ENCODE data around the gene MIF. TPM values are rescaled to one million over a fixed set of nuclear protein-coding genes. Genes with fewer than 3 reads are reported as not detected.
A peak's percentile ranks its signal among the peaks of the same experiment; 100 is the strongest.

The MIF gene
- total RNA-seq, 3 donors from 2014 or later: 142 to 414 (median 209) TPM

- no peak for TF ChIP-seq CTCF (IDR thresholded peaks at IDR 0.05)
- Histone ChIP-seq H3K9me3 (no peaks in the 10 kb centered on the region), H3K4me3 (no peak overlapping the region), H3K36me3 (ENCODE audit: low read depth) (no peaks in the 10 kb centered on the region), H3K4me1 (ENCODE audit: low read depth) (peaks cover 7% of the 10 kb centered on the region)
- DNase-seq (no peak), ATAC-seq (no peak)
- intact Hi-C loops (cut with DNase I, micrococcal nuclease): no loop called here
Measured at GRCh38 chr22:23892130-23892529, 2.1 kb upstream of the MIF start.

GRCh38 chr22:23892706-23893105, 1.5 kb upstream of the MIF start:
- Histone ChIP-seq H3K9me3 (no peaks in the 10 kb centered on the region), H3K4me3 (no peak overlapping the region), H3K4me1 (ENCODE audit: low read depth) (peaks cover 7% of the 10 kb centered on the region), H3K36me3 (ENCODE audit: low read depth) (no peaks in the 10 kb centered on the region)
- DNase-seq (no peak), ATAC-seq (no peak)
- intact Hi-C loops (cut with DNase I, micrococcal nuclease): no loop called here
- no peak for TF ChIP-seq CTCF (IDR thresholded peaks at IDR 0.05)

- ATAC-seq: peak; percentile 1
- intact Hi-C loops (cut with DNase I, micrococcal nuclease): no loop called here
- peaks cover 7% of the 10 kb centered on the region for H3K4me1 ChIP-seq (ENCODE audit: low read depth)
- no peaks in the 10 kb centered on the region for H3K9me3 ChIP-seq
- no peak for TF ChIP-seq CTCF (IDR thresholded peaks at IDR 0.05)
- H3K4me3 ChIP-seq: peak overlapping the region; percentile 25
- no peak for DNase-seq
- H3K36me3 ChIP-seq (ENCODE audit: low read depth): no peaks in the 10 kb centered on the region
Measured at GRCh38 chr22:23893121-23893944, 850 bp upstream of the MIF start.

- peaks cover 7% of the 10 kb centered on the region for H3K4me1 ChIP-seq (ENCODE audit: low read depth)
- peak; percentile 23 for TF ChIP-seq CTCF (IDR thresholded peaks at IDR 0.05)
- ATAC-seq (peak; percentile 68), DNase-seq (peak; percentile 85 to 88 (median 88))
- peak overlapping the region; percentile 25 for H3K4me3 ChIP-seq
- H3K9me3 ChIP-seq: no peaks in the 10 kb centered on the region
- intact Hi-C loops (cut with DNase I, micrococcal nuclease): no loop called here
- no peaks in the 10 kb centered on the region for H3K36me3 ChIP-seq (ENCODE audit: low read depth)
Measured at GRCh38 chr22:23894710-23895598, 771 bp downstream of the MIF start.

GRCh38 chr22:23895599-23896144, 1.5 kb downstream of the MIF start:
- no peak for TF ChIP-seq CTCF (IDR thresholded peaks at IDR 0.05)
- Histone ChIP-seq H3K9me3 (no peaks in the 10 kb centered on the region), H3K36me3 (ENCODE audit: low read depth) (no peaks in the 10 kb centered on the region), H3K4me1 (ENCODE audit: low read depth) (peaks cover 7% of the 10 kb centered on the region), H3K4me3 (no peak overlapping the region)
- peak in 1 of 3 donors; percentile 40 for DNase-seq
- no peak for ATAC-seq
- intact Hi-C loops (cut with DNase I, micrococcal nuclease): no loop called here

All from mucosa of descending colon (tissue), 3 donors.